GM12878 (cell line): ENCODE results near the gene ST8SIA1. TPM values are rescaled to one million over a fixed set of nuclear protein-coding genes. Genes with fewer than 3 reads are reported as not detected.

Experiments used
- DPF2 ChIP-seq: fragments of 450-650 bp; IDR thresholded peaks from 2 replicates; pipeline ENCODE4 v1.6.1; 2017; ENCODE audit warnings: mild to moderate bottlenecking
- EZH2 ChIP-seq: IDR thresholded peaks from 2 replicates; pipeline ENCODE4 v1.6.1; 2012; ENCODE audit warnings: low read depth, mild to moderate bottlenecking, control low read depth, inconsistent platforms, low read length, borderline replicate concordance; ENCODE audit not compliant: control insufficient read depth
- NR2F1 ChIP-seq: fragments of 450-650 bp; conservative IDR thresholded peaks from 2 replicates; pipeline ENCODE4 v1.6.1; 2017; ENCODE audit warnings: mild to moderate bottlenecking
- POU2F2 ChIP-seq: IDR thresholded peaks from 3 replicates; pipeline ENCODE4 v1.6.1; 2011; ENCODE audit warnings: low read depth, mild to moderate bottlenecking, low read length, borderline replicate concordance
- SUZ12 ChIP-seq: fragments of 200-600 bp; sonication (generic); IDR thresholded peaks from one replicate; pipeline ENCODE4 v1.6.1; 2018; ENCODE audit warnings: antibody characterized with exemption, mild to moderate bottlenecking; ENCODE audit not compliant: unreplicated experiment
- ZNF274 ChIP-seq: IDR thresholded peaks from one replicate; pipeline ENCODE4 v1.8.0; 2011; ENCODE audit not compliant: insufficient read length, insufficient read depth
- polyA plus RNA-seq, 11 experiments: library from polyadenylated mRNA; depleted of rRNA in 4 of 11; unstranded in 6 of 11; stranded (reverse) in 5 of 11; fragments of >200 nt; fragmentation: Nextera tagmentation in 4 of 11; fragmentation: Illumina TruSeq in 1 of 11; extraction: Ambion mirVana in 4 of 11; extraction: Trizol in 1 of 11; gene quantifications; 1 replicate in 1 of 11; 2 replicates in 10 of 11; pipeline versions ENCODE4 v1.2.1 to v1.2.3, GENCODE V29; 2011 to 2016; ENCODE audit warnings: inconsistent platforms in 2 of 11, missing spikeins in 2 of 11, low read depth in 1 of 11
- total RNA-seq, 4 experiments: library from RNA; depleted of rRNA in 3 of 4; stranded (reverse); fragments of >200 nt in 3 of 4; fragmentation: Illumina TruSeq in 1 of 4; extraction: Trizol in 1 of 4; gene quantifications; 2 replicates each; pipeline versions ENCODE4 v1.2.1 to v1.2.3, GENCODE V29; 2013 to 2021
- TF ChIP-seq, protein P1 (sequence below): fragments of 450-650 bp; formaldehyde crosslinking; IDR thresholded peaks from 2 replicates; pipeline ENCODE4 v1.4.0; 2020; ENCODE audit warnings: mild to moderate bottlenecking, moderate library complexity
- TF ChIP-seq, protein P2 (sequence below): IDR thresholded peaks from 2 replicates; pipeline ENCODE4 v1.6.1; 2011; ENCODE audit warnings: low read depth, low read length, improper control_type of control experiment, borderline replicate concordance
- TF ChIP-seq, protein P3 (sequence below): fragments of 450-650 bp; IDR thresholded peaks from 2 replicates; pipeline ENCODE4 v1.6.1; 2017; ENCODE audit warnings: antibody characterized with exemption, mild to moderate bottlenecking, moderate library complexity

ST8SIA1 gene
- total and polyA plus RNA-seq, 10 of the 15 experiments (the other 5 are each of a cell fraction or from before 2014, with no cell fraction given), result 0.23 to 0.35 (median 0.23) TPM; not detected in 7

DNA sequence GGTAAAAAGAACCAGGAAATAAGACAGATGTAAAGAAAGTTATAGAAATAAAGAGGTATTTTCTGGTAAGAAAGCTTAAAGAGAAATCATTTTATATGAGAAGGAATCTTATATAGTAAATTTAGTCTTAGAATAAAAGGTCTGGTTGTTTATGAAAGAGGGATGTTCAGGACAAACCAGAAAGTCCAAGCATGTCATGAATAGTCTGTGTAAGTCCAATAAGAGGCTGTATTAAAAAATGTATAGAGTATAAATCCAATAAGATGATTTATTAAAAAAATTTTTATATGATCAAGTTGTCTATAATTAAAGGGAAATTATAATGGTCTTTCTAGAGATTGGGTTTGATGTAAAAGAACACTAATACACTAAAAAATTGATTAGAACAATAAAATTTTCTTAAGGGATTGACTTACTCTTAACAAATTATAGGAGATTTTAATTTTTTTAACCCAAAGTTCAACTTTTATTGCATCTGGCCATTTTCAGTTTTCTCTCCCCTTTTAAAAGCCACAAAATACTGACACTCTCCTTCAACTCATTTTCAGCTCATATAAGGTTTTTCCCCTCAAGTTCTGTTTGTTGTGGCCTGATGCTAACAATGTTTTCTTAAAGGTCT, 35.1 kb downstream of the ST8SIA1 start (continued):
- TF ChIP-seq, protein P1, sequence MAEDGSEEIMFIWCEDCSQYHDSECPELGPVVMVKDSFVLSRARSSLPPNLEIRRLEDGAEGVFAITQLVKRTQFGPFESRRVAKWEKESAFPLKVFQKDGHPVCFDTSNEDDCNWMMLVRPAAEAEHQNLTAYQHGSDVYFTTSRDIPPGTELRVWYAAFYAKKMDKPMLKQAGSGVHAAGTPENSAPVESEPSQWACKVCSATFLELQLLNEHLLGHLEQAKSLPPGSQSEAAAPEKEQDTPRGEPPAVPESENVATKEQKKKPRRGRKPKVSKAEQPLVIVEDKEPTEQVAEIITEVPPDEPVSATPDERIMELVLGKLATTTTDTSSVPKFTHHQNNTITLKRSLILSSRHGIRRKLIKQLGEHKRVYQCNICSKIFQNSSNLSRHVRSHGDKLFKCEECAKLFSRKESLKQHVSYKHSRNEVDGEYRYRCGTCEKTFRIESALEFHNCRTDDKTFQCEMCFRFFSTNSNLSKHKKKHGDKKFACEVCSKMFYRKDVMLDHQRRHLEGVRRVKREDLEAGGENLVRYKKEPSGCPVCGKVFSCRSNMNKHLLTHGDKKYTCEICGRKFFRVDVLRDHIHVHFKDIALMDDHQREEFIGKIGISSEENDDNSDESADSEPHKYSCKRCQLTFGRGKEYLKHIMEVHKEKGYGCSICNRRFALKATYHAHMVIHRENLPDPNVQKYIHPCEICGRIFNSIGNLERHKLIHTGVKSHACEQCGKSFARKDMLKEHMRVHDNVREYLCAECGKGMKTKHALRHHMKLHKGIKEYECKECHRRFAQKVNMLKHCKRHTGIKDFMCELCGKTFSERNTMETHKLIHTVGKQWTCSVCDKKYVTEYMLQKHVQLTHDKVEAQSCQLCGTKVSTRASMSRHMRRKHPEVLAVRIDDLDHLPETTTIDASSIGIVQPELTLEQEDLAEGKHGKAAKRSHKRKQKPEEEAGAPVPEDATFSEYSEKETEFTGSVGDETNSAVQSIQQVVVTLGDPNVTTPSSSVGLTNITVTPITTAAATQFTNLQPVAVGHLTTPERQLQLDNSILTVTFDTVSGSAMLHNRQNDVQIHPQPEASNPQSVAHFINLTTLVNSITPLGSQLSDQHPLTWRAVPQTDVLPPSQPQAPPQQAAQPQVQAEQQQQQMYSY (CRISPR knock-in tag), result no peak
- TF ChIP-seq ZNF274 (no peak), SUZ12 (no peak), DPF2 (no peak), EZH2 (no peak), POU2F2 (no peak), NR2F1 (no peak)
- TF ChIP-seq, protein P2, sequence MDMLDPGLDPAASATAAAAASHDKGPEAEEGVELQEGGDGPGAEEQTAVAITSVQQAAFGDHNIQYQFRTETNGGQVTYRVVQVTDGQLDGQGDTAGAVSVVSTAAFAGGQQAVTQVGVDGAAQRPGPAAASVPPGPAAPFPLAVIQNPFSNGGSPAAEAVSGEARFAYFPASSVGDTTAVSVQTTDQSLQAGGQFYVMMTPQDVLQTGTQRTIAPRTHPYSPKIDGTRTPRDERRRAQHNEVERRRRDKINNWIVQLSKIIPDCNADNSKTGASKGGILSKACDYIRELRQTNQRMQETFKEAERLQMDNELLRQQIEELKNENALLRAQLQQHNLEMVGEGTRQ, result no peak
- TF ChIP-seq, protein P3, sequence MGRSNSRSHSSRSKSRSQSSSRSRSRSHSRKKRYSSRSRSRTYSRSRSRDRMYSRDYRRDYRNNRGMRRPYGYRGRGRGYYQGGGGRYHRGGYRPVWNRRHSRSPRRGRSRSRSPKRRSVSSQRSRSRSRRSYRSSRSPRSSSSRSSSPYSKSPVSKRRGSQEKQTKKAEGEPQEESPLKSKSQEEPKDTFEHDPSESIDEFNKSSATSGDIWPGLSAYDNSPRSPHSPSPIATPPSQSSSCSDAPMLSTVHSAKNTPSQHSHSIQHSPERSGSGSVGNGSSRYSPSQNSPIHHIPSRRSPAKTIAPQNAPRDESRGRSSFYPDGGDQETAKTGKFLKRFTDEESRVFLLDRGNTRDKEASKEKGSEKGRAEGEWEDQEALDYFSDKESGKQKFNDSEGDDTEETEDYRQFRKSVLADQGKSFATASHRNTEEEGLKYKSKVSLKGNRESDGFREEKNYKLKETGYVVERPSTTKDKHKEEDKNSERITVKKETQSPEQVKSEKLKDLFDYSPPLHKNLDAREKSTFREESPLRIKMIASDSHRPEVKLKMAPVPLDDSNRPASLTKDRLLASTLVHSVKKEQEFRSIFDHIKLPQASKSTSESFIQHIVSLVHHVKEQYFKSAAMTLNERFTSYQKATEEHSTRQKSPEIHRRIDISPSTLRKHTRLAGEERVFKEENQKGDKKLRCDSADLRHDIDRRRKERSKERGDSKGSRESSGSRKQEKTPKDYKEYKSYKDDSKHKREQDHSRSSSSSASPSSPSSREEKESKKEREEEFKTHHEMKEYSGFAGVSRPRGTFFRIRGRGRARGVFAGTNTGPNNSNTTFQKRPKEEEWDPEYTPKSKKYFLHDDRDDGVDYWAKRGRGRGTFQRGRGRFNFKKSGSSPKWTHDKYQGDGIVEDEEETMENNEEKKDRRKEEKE, result no peak
